IPS-18a (cell line): Measurements from ENCODE around the gene HPRT1.

ENCODE experiments used
- H3K27ac ChIP-seq: one replicate; pipeline ENCODE4 v1.5.1; 2013; ENCODE audit warnings: low read length
- H3K27me3 ChIP-seq: one replicate; pipeline ENCODE4 v1.6.1; 2013; ENCODE audit warnings: mild to moderate bottlenecking, low read length; ENCODE audit not compliant: control insufficient read depth, insufficient read depth
- H3K36me3 ChIP-seq: one replicate; pipeline ENCODE4 v1.6.1; 2013; ENCODE audit warnings: low read depth, low read length; ENCODE audit not compliant: control insufficient read depth
- H3K4me1 ChIP-seq: one replicate; pipeline ENCODE4 v1.6.1; 2013; ENCODE audit warnings: low read depth, low read length; ENCODE audit not compliant: control insufficient read depth
- H3K4me3 ChIP-seq: one replicate; pipeline ENCODE4 v1.5.1; 2013; ENCODE audit warnings: low read length
- H3K9ac ChIP-seq: one replicate; pipeline ENCODE4 v1.6.1; 2013; ENCODE audit warnings: mild to moderate bottlenecking, low read length, moderate library complexity
- H3K9me3 ChIP-seq: one replicate; pipeline ENCODE4 v1.6.1; 2013; ENCODE audit warnings: low read depth, low read length; ENCODE audit not compliant: control insufficient read depth

Gene HPRT1

DNA sequence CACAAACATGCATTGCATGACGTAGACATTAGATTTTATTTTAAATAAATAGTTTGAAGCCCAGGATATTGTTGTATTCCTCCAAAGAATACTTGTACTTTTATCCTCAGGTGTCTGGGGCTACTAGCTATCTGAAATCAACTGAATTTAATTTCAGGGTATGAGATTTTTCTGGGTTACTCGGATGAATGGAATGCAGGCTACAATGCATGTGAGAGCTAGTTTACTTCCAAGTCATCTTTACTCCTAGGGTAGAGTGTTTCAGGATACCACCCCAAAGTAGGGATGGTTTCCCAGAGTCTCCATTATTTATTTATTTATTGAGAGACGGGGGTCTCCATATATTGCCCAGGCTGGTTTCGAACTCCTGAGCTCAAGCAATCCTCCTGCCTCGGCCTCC lies 66.4 kb downstream of the HPRT1 start:
- peaks cover 4% of the 10 kb centered on the region for H3K9me3 ChIP-seq
- no peaks in the 10 kb centered on the region for H3K4me1 ChIP-seq
- no peaks in the 10 kb centered on the region for H3K36me3 ChIP-seq
- H3K27ac ChIP-seq, result no peak overlapping the region
- H3K9ac ChIP-seq, result no peak overlapping the region
- H3K27me3 ChIP-seq, result no peaks in the 10 kb centered on the region
- no peak overlapping the region for H3K4me3 ChIP-seq

DNA sequence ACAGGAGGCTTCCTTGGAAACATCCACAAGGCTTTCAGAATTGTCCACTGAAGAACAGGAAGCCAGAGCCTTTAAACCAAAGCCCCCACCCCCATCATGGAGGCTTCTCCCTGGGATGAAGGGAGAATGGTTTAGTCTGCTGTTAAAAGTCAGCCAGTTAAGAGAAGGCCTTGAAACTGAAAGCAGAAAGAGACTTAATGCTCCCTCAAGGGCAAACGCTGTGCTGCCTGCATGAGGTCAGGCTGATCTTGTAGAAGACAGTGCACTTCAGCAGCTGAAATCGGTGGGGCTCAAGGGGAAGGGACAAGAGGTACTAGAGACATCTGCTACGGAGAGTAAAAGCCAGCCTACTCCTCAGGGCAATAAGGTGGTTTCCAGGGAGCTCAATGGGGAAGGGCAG lies 69.0 kb downstream of the HPRT1 start:
- no peak overlapping the region for H3K4me3 ChIP-seq
- no peak overlapping the region for H3K9ac ChIP-seq
- H3K27ac ChIP-seq, result no peak overlapping the region
- H3K27me3 ChIP-seq, result no peaks in the 10 kb centered on the region
- H3K9me3 ChIP-seq, result peaks cover 5% of the 10 kb centered on the region
- no peaks in the 10 kb centered on the region for H3K36me3 ChIP-seq
- H3K4me1 ChIP-seq, result peaks cover 4% of the 10 kb centered on the region

DNA sequence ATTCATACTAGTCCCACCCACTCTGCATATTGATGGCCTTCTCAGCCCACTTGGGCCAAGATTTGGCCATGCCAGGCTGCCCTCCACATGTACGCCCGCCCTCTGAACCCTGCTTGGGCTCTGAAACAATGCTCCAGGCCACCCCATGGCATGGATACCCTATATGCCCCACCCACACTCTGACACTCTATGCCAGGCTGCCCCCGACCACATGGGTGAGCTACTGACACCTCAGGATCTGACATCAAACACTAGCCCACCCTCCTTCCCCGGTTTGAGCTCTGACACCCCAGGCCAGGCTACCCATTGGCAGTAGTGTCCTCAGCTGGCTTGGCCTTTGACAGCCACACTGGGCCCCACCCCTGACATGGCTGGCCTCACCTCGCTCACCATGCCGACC lies 69.5 kb downstream of the HPRT1 start:
- no peak overlapping the region for H3K27ac ChIP-seq
- H3K4me1 ChIP-seq, result peaks cover 4% of the 10 kb centered on the region
- H3K27me3 ChIP-seq, result peaks cover 3% of the 10 kb centered on the region
- H3K36me3 ChIP-seq, result no peaks in the 10 kb centered on the region
- H3K9ac ChIP-seq, result no peak overlapping the region
- H3K4me3 ChIP-seq, result no peak overlapping the region
- H3K9me3 ChIP-seq, result peaks cover 6% of the 10 kb centered on the region

DNA sequence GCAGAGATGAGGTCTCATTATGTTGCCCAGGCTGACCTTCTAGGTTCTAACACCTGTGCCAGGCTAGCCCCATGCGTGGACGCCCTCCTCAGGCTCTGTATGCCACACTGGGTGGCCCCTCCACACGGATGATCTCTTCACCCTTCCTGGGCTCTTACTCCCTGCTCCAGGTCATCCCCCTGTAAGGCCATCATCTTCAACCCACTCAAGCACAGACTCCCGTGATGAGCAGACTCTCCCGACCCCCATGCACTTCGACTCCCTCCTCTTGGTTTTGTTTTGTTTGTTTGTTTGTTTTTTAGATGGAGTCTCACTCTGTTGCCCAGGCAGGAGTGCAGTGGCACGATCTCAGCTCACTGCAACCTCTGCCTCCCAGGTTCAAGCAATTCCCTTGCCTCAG lies 70.9 kb downstream of the HPRT1 start:
- H3K36me3 ChIP-seq, result no peaks in the 10 kb centered on the region

DNA sequence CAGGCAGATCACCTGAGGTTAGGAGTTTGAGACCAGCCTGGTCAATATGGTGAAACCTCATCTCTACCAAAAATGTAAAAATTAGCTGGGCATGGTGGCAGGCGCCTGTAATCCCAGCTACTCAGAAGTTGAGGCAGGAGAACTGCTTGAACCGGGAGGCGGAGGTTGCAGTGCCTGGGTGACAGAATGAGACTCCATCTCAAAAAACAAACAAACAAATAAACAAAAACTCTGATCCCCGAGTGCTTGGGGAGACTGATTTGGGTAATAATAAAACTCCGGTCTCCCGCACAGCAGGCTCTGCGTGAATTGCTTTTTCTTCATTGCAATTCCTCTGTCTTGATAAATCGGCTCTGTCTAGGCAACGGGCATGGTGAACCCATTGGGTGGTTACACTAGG lies 73.4 kb downstream of the HPRT1 start:
- H3K9me3 ChIP-seq, result peaks cover 19% of the 10 kb centered on the region
- peaks cover 4% of the 10 kb centered on the region for H3K4me1 ChIP-seq
- H3K9ac ChIP-seq, result no peak overlapping the region
- H3K27ac ChIP-seq, result no peak overlapping the region
- peaks cover 6% of the 10 kb centered on the region for H3K27me3 ChIP-seq
- no peaks in the 10 kb centered on the region for H3K36me3 ChIP-seq
- H3K4me3 ChIP-seq, result no peak overlapping the region

More for the DNA sequence above, 70.9 kb downstream of the HPRT1 start:
- Histone ChIP-seq H3K4me3 (no peak overlapping the region), H3K27me3 (peaks cover 6% of the 10 kb centered on the region), H3K27ac (no peak overlapping the region), H3K4me1 (peaks cover 4% of the 10 kb centered on the region), H3K9ac (no peak overlapping the region), H3K9me3 (peaks cover 10% of the 10 kb centered on the region)

DNA sequence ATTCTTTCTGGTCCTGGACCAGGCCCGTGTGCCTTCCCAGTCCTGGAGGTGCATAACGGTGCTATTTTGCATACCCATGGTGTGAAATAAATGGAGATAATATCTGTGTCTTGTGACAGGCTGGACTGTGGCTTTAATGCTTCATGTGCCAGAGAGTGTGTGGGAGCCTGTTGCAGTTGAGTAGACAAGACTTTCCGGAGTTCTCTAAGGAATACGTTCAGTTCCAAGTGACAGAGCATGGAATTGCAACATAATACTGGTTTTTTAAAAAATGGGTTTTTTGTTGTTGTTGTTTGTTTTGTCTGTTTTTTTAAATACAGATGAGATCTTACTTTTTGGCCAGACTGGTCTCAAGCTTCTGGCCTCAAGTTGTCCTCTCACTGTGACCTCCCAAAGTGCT lies 74.0 kb downstream of the HPRT1 start:
- Histone ChIP-seq H3K36me3 (no peaks in the 10 kb centered on the region), H3K9me3 (peaks cover 22% of the 10 kb centered on the region), H3K27me3 (peaks cover 6% of the 10 kb centered on the region), H3K4me1 (peaks cover 4% of the 10 kb centered on the region), H3K27ac (no peak overlapping the region), H3K9ac (no peak overlapping the region), H3K4me3 (no peak overlapping the region)

DNA sequence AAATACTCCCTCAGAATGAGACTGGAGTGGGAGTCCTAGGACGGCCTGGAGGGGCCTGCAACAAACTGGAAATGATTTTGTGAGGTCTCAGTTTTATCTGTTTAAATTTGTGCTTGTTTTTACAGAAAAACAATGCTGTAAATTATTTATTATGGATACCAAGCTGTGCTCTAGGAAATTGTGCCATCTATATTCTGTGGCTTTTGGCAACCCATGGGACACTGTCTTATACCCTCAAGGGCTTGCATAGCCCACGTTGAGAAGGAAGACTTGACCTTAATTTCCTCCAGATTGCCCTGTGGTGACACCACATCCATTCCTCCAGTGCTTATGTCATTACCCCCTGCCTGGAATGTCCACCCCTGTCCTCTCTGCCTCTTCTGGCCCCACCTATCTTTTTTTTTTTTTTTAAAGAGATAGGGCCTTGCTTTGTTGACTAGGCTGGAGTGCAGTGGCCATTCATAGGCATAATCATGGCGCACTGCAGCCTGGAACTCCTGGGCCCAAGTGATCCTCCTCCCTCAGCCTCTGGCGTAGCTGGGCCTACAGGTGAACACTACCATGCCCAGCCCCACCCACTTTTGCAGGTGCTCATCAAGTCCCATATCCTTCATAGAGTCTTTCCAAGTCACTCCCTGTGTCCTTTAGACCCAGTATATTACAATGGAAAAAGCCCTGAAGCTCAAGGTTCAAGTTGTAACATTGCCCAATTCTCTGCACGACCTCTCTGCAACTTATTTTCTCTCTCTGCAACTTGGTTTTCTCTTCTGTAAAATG lies 77.4 kb downstream of the HPRT1 start:
- H3K27ac ChIP-seq, result no peak overlapping the region
- H3K9ac ChIP-seq, result no peak overlapping the region
- H3K27me3 ChIP-seq, result peaks cover 6% of the 10 kb centered on the region
- no peaks in the 10 kb centered on the region for H3K36me3 ChIP-seq
- no peak overlapping the region for H3K4me3 ChIP-seq
- H3K4me1 ChIP-seq, result peaks cover 4% of the 10 kb centered on the region
- peaks cover 17% of the 10 kb centered on the region for H3K9me3 ChIP-seq

DNA sequence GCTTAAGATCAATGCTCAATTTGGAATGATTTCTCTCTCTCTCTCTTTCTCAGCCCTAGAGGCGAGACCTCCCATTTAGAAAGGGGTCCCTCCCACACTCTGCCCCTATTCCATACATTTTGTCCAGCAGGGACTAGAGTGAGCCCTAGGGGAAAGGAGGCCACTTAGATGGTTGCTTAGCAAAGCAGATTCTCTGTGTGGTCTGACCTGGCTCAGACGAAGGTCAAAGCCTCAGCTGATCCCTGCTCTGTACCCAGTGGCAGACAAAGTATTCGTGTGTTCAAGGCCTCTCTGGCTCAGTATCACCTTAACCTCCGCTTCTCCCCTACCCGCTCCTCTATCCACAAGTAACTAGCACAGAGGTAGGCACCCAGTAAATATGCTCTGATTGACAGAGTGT lies 78.4 kb downstream of the HPRT1 start:
- no peak overlapping the region for H3K27ac ChIP-seq
- no peaks in the 10 kb centered on the region for H3K36me3 ChIP-seq
- peaks cover 12% of the 10 kb centered on the region for H3K4me1 ChIP-seq
- H3K9me3 ChIP-seq, result peaks cover 23% of the 10 kb centered on the region
- no peak overlapping the region for H3K9ac ChIP-seq
- peaks cover 6% of the 10 kb centered on the region for H3K27me3 ChIP-seq
- no peak overlapping the region for H3K4me3 ChIP-seq

DNA sequence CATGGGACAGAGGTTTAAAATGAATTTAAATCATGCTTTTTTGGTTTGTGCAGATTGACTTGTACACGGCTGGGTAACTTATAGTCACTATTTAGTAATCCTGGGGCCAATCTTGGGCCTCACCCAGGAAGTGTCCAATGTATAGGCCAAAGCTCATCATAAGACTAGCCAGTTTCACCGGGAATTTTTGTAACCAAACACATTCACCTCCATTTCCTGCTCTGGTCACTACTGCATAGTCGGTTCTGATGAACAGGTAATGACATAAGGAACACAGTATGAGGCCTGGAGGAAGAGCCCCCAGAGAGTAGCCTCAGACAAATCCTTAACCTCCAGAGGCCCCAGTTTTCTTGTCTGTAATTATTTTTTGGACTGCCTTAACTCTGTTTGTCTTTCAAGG lies 81.9 kb downstream of the HPRT1 start:
- Histone ChIP-seq H3K27ac (no peak overlapping the region), H3K4me1 (peaks cover 15% of the 10 kb centered on the region), H3K27me3 (peaks cover 33% of the 10 kb centered on the region), H3K9ac (no peak overlapping the region), H3K36me3 (no peaks in the 10 kb centered on the region), H3K4me3 (no peak overlapping the region), H3K9me3 (peaks cover 18% of the 10 kb centered on the region)

DNA sequence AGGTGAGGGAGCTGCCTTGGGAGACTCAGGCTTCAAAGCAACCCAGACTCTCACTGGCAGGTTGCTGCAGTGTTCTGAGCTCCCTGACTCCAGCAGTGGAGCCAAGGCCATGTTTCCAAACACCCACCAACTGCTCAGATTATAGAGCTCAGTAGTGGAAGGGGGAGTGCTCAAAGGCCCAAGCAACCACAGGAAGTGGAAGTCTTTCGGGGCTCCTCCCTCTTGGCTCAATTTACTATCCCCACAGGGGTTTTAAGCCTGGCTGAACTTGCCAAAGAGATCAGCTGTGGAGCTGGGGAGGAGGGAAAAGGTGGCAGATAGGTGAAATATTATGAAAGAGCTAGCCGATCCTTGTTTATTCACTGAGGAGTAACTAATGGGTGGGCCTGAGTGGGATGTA lies 82.5 kb downstream of the HPRT1 start:
- H3K4me1 ChIP-seq, result peaks cover 15% of the 10 kb centered on the region
- peaks cover 39% of the 10 kb centered on the region for H3K27me3 ChIP-seq
- no peak overlapping the region for H3K9ac ChIP-seq
- no peak overlapping the region for H3K4me3 ChIP-seq
- H3K36me3 ChIP-seq, result no peaks in the 10 kb centered on the region
- no peak overlapping the region for H3K27ac ChIP-seq
- H3K9me3 ChIP-seq, result peaks cover 13% of the 10 kb centered on the region

DNA sequence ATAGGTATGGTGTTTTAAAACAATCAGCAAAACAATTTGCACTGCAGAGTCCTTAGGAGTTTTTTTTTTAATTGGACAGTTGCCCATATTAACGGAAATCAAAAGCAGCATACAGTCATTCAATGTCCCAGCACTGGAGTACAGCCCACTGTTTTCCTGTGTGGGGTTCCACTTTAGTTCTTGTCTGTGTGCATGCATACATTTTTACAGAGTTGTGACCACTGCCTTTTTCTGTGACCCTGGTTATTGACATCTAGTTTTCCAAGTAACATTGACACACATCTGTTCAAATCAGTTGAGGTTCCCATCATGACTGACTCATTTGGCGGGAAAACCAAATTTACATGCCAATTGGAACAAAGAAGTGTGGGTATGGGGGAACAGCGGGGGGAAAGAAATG lies 83.3 kb downstream of the HPRT1 start:
- Histone ChIP-seq H3K27ac (no peak overlapping the region), H3K4me3 (peak overlapping the region; percentile 46), H3K9ac (peak overlapping the region; percentile 40), H3K9me3 (peaks cover 9% of the 10 kb centered on the region), H3K36me3 (no peaks in the 10 kb centered on the region), H3K4me1 (peaks cover 15% of the 10 kb centered on the region), H3K27me3 (peaks cover 47% of the 10 kb centered on the region)

DNA sequence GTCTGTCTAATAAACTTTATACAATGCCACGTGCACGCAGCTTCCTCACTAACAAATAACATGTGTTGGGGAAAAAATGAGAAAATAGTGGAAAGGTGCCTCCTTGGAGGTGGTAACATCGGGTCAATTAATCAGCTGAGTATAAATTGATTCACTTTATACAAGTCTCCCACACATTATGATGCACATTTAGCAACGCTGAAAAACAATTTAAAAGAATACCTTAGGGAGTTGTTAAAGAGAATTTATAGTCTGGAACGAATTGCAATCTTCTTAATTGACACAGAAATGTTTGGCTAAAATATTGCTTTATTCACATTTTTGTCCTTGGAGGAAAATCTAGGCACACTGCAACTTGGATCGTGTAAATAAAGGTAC lies 84.2 kb downstream of the HPRT1 start:
- H3K4me1 ChIP-seq, result peaks cover 15% of the 10 kb centered on the region
- peak overlapping the region; percentile 46 for H3K4me3 ChIP-seq
- H3K9me3 ChIP-seq, result peaks cover 6% of the 10 kb centered on the region
- peak overlapping the region; percentile 40 for H3K9ac ChIP-seq
- H3K27ac ChIP-seq, result no peak overlapping the region
- H3K36me3 ChIP-seq, result no peaks in the 10 kb centered on the region
- H3K27me3 ChIP-seq, result peaks cover 49% of the 10 kb centered on the region
